ENCODE measurements around the gene DSCAML1.
A peak's percentile ranks its signal among the peaks of the same experiment; 100 is the strongest.

Gene DSCAML1

GRCh38 chr11:117817368-117818040, 20.5 kb upstream of the DSCAML1 start:
- Histone ChIP-seq H3K4me1 (ENCODE audit: low read length) (peaks cover 76% of the 10 kb centered on the region), H3K9me3 (ENCODE audit: insufficient read depth, low read length) (no peaks in the 10 kb centered on the region), H3K9ac (ENCODE audit: low read length) (peak overlapping the region; percentile 96), H3K27me3 (ENCODE audit: low read depth, low read length) (no peaks in the 10 kb centered on the region), H3K79me2 (ENCODE audit: low read length) (no peaks in the 10 kb centered on the region), H3K27ac (ENCODE audit: low read length) (peak overlapping the region; percentile 97), H2AFZ (ENCODE audit: low read depth, low read length) (peak overlapping the region; percentile 85), H3K4me2 (ENCODE audit: low read length) (peak overlapping the region; percentile 95), H3K4me3 (ENCODE audit: low read length) (peak overlapping the region; percentile 54; the same call in 1 of the 2 replicates), H3K36me3 (replicated peaks; ENCODE audit: low read depth, low read length) (no peaks in the 10 kb centered on the region), H4K20me1 (ENCODE audit: insufficient read depth, low read length) (no peaks in the 10 kb centered on the region)
- TF ChIP-seq EZH2phosphoT487 (IDR thresholded peaks at IDR 0.05; ENCODE audit: low read depth) (no peak), CTCF (IDR thresholded peaks at IDR 0.05; ENCODE audit: low read depth, low read length) (peak; percentile 98)

GRCh38 chr11:117816846-117817367, 19.9 kb upstream of the DSCAML1 start:
- Histone ChIP-seq H3K4me1 (ENCODE audit: low read length) (peaks cover 71% of the 10 kb centered on the region), H3K9ac (ENCODE audit: low read length) (peak overlapping the region; percentile 96), H3K27ac (ENCODE audit: low read length) (peak overlapping the region; percentile 97), H3K79me2 (ENCODE audit: low read length) (no peaks in the 10 kb centered on the region), H3K27me3 (ENCODE audit: low read depth, low read length) (no peaks in the 10 kb centered on the region), H4K20me1 (ENCODE audit: insufficient read depth, low read length) (no peaks in the 10 kb centered on the region), H3K9me3 (ENCODE audit: insufficient read depth, low read length) (no peaks in the 10 kb centered on the region), H2AFZ (ENCODE audit: low read depth, low read length) (0 out of 2 replicates have a peak overlapping the region, but pooled peaks have one; percentile 50), H3K36me3 (replicated peaks; ENCODE audit: low read depth, low read length) (no peaks in the 10 kb centered on the region), H3K4me2 (ENCODE audit: low read length) (peak overlapping the region; percentile 95), H3K4me3 (ENCODE audit: low read length) (peak overlapping the region; percentile 54; the same call in 1 of the 2 replicates)
- no peak for TF ChIP-seq EZH2phosphoT487 (IDR thresholded peaks at IDR 0.05; ENCODE audit: low read depth)
- no peak for TF ChIP-seq CTCF (IDR thresholded peaks at IDR 0.05; ENCODE audit: low read depth, low read length)

GRCh38 chr11:117816151-117816741, 19.2 kb upstream of the DSCAML1 start:
- H3K27me3 ChIP-seq (ENCODE audit: low read depth, low read length), result no peaks in the 10 kb centered on the region
- H3K79me2 ChIP-seq (ENCODE audit: low read length), result no peaks in the 10 kb centered on the region
- H3K4me3 ChIP-seq (ENCODE audit: low read length), result peak overlapping the region; percentile 54
- peak overlapping the region; percentile 95 for H3K4me2 ChIP-seq (ENCODE audit: low read length)
- TF ChIP-seq CTCF (IDR thresholded peaks at IDR 0.05; ENCODE audit: low read depth, low read length) (no peak), EZH2phosphoT487 (IDR thresholded peaks at IDR 0.05; ENCODE audit: low read depth) (no peak)
- no peaks in the 10 kb centered on the region for H3K36me3 ChIP-seq (replicated peaks; ENCODE audit: low read depth, low read length)
- H3K9ac ChIP-seq (ENCODE audit: low read length), result peak overlapping the region; percentile 96
- peaks cover 71% of the 10 kb centered on the region for H3K4me1 ChIP-seq (ENCODE audit: low read length)
- no peaks in the 10 kb centered on the region for H4K20me1 ChIP-seq (ENCODE audit: insufficient read depth, low read length)
- no peak overlapping the region for H2AFZ ChIP-seq (ENCODE audit: low read depth, low read length)
- no peaks in the 10 kb centered on the region for H3K9me3 ChIP-seq (ENCODE audit: insufficient read depth, low read length)
- H3K27ac ChIP-seq (ENCODE audit: low read length), result peak overlapping the region; percentile 97

- peak overlapping the region; percentile 96 for H3K9ac ChIP-seq (ENCODE audit: low read length)
- H3K4me1 ChIP-seq (ENCODE audit: low read length), result peaks cover 71% of the 10 kb centered on the region
- peak overlapping the region; percentile 72 for H3K4me3 ChIP-seq (ENCODE audit: low read length)
Observed at GRCh38 chr11:117815262-117815803, 18.3 kb upstream of the DSCAML1 start.

More at GRCh38 chr11:117815262-117815803, 18.3 kb upstream of the DSCAML1 start:
- Histone ChIP-seq H3K4me2 (ENCODE audit: low read length) (peak overlapping the region; percentile 95), H4K20me1 (ENCODE audit: insufficient read depth, low read length) (no peaks in the 10 kb centered on the region), H3K79me2 (ENCODE audit: low read length) (no peaks in the 10 kb centered on the region), H3K9me3 (ENCODE audit: insufficient read depth, low read length) (no peaks in the 10 kb centered on the region), H2AFZ (ENCODE audit: low read depth, low read length) (no peak overlapping the region), H3K27me3 (ENCODE audit: low read depth, low read length) (no peaks in the 10 kb centered on the region), H3K36me3 (replicated peaks; ENCODE audit: low read depth, low read length) (no peaks in the 10 kb centered on the region), H3K27ac (ENCODE audit: low read length) (peak overlapping the region; percentile 97)
- TF ChIP-seq EZH2phosphoT487 (IDR thresholded peaks at IDR 0.05; ENCODE audit: low read depth) (no peak), CTCF (IDR thresholded peaks at IDR 0.05; ENCODE audit: low read depth, low read length) (no peak)
